ENCODE data around the gene C11orf65. TPM values are rescaled to one million over a fixed set of nuclear protein-coding genes. Genes with fewer than 3 reads are reported as not detected.

C11orf65 gene
- polyA plus RNA-seq, 3 donors, result not detected

DNA sequence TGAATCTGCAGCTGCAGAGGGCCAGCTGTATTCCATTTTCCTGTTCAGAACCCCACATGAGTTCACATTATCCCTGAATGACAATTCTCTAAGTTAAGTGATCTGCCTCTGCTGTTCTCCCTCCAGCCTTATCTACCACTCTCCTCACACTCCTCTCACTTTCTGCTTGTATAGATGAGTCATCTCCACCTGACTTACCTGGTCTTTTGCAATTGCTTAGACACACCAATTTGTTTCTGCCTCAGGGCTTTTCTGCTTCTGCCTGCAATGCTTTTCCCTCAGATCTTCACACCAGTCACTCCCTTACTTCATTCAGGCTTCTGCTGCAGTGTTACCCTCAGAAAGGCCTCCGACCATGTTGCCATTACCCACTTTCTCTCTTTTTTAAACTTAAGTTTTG is 126.4 kb downstream of the C11orf65 start:
- WGBS (ENCODE audit: insufficient coverage), result no CpG with 5 or more reads among the region's 1 CpG
- H3K27me3 ChIP-seq (ENCODE audit: control insufficient read depth in 2 of 2, insufficient read depth in 2 of 2, low read length in 2 of 2), result no peaks in the 10 kb centered on the region
- H4K20me1 ChIP-seq (ENCODE audit: insufficient read depth, low read length), result no peaks in the 10 kb centered on the region
- no peak overlapping the region for H2AFZ ChIP-seq (ENCODE audit: insufficient read depth, low read depth, low read length, poor library complexity, severe bottlenecking)
- Mint-ChIP-seq H3K36me3 (peaks cover 48 to 62% of the 10 kb centered on the region in 2 donors), H3K4me1 (no peaks in the 10 kb centered on the region), H3K4me3 (no peak overlapping the region), H3K9me3 (no peaks in the 10 kb centered on the region), H3K27me3 (ENCODE audit: low read depth in 3 of 3) (no peaks in the 10 kb centered on the region), H3K27ac (peak overlapping the region in 2 of 7 donors; percentile 7 to 43)
- no peaks in the 10 kb centered on the region for H3K4me1 ChIP-seq (ENCODE audit: control insufficient read depth in 1 of 2, insufficient read depth in 2 of 2, low read length in 2 of 2)
- no peak overlapping the region for H3K4me3 ChIP-seq (replicated peaks in 1 of 3; ENCODE audit: low read depth in 2 of 3, low read length in 3 of 3)
- intact Hi-C loops (cut with micrococcal nuclease), result no loop called here
- H3K9me3 ChIP-seq (replicated peaks in 1 of 2; ENCODE audit: control insufficient read depth in 1 of 2, insufficient read depth in 1 of 2, low read length in 2 of 2), result no peaks in the 10 kb centered on the region
- H3K79me2 ChIP-seq (ENCODE audit: insufficient read depth, low read length), result no peaks in the 10 kb centered on the region
- H3K27ac ChIP-seq (ENCODE audit: low read depth in 1 of 2, low read length in 2 of 2), result no peak overlapping the region
- TF ChIP-seq, protein P1, sequence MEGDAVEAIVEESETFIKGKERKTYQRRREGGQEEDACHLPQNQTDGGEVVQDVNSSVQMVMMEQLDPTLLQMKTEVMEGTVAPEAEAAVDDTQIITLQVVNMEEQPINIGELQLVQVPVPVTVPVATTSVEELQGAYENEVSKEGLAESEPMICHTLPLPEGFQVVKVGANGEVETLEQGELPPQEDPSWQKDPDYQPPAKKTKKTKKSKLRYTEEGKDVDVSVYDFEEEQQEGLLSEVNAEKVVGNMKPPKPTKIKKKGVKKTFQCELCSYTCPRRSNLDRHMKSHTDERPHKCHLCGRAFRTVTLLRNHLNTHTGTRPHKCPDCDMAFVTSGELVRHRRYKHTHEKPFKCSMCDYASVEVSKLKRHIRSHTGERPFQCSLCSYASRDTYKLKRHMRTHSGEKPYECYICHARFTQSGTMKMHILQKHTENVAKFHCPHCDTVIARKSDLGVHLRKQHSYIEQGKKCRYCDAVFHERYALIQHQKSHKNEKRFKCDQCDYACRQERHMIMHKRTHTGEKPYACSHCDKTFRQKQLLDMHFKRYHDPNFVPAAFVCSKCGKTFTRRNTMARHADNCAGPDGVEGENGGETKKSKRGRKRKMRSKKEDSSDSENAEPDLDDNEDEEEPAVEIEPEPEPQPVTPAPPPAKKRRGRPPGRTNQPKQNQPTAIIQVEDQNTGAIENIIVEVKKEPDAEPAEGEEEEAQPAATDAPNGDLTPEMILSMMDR (IDR thresholded peaks at IDR 0.05), result no peak
- peaks cover 29 to 71% of the 10 kb centered on the region in 2 donors for H3K36me3 ChIP-seq (replicated peaks in 1 of 2; ENCODE audit: control insufficient read depth in 1 of 2, insufficient read depth in 2 of 2, low read length in 2 of 2)
- no peak overlapping the region for H3K9ac ChIP-seq (ENCODE audit: insufficient read depth, low read length, poor library complexity, severe bottlenecking)
- no peak overlapping the region for H3K4me2 ChIP-seq (replicated peaks; ENCODE audit: extremely low read depth, low read length, poor library complexity, severe bottlenecking)
- no peak for DNase-seq

DNA sequence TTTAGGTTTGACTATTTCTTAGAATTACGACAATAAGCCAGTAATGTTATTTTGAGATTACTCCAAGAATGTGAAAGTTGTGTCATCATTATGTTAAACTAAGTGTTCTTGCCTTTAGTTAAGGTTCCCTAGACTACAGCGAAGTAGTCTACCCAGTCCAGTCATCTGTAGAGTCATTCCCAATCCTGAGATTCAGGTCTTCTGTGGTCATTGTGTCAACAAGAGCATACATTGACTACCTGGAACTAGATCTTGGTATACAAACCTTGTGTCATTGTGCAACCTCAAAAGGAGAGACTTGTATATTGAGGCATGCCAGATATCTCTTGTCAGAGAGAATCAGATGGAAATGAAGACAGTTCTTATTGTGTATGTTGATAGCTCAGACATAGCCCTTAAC is 128.6 kb downstream of the C11orf65 start:
- Histone ChIP-seq H3K79me2 (ENCODE audit: insufficient read depth, low read length) (no peaks in the 10 kb centered on the region), H3K9me3 (replicated peaks in 1 of 2; ENCODE audit: control insufficient read depth in 1 of 2, insufficient read depth in 1 of 2, low read length in 2 of 2) (no peaks in the 10 kb centered on the region), H2AFZ (ENCODE audit: insufficient read depth, low read depth, low read length, poor library complexity, severe bottlenecking) (no peak overlapping the region), H3K27ac (ENCODE audit: low read depth in 1 of 2, low read length in 2 of 2) (no peak overlapping the region), H3K4me2 (replicated peaks; ENCODE audit: extremely low read depth, low read length, poor library complexity, severe bottlenecking) (no peak overlapping the region), H3K4me1 (ENCODE audit: control insufficient read depth in 1 of 2, insufficient read depth in 2 of 2, low read length in 2 of 2) (no peaks in the 10 kb centered on the region), H3K36me3 (replicated peaks in 1 of 2; ENCODE audit: control insufficient read depth in 1 of 2, insufficient read depth in 2 of 2, low read length in 2 of 2) (peaks cover 40 to 72% of the 10 kb centered on the region in 2 donors), H3K9ac (ENCODE audit: insufficient read depth, low read length, poor library complexity, severe bottlenecking) (no peak overlapping the region), H3K4me3 (replicated peaks in 1 of 3; ENCODE audit: low read depth in 2 of 3, low read length in 3 of 3) (no peak overlapping the region), H3K27me3 (ENCODE audit: control insufficient read depth in 2 of 2, insufficient read depth in 2 of 2, low read length in 2 of 2) (no peaks in the 10 kb centered on the region), H4K20me1 (ENCODE audit: insufficient read depth, low read length) (no peaks in the 10 kb centered on the region)
- Mint-ChIP-seq H3K27me3 (ENCODE audit: low read depth in 3 of 3) (no peaks in the 10 kb centered on the region), H3K4me1 (no peaks in the 10 kb centered on the region), H3K36me3 (peaks cover 51 to 63% of the 10 kb centered on the region in 2 donors), H3K9me3 (no peaks in the 10 kb centered on the region), H3K4me3 (no peak overlapping the region), H3K27ac (no peak overlapping the region)
- no CpG with 5 or more reads among the region's 2 CpGs for WGBS (ENCODE audit: insufficient coverage)
- DNase-seq, result no peak
- intact Hi-C loops (cut with micrococcal nuclease), result no loop called here
- TF ChIP-seq, protein P1 (IDR thresholded peaks at IDR 0.05), result no peak

Measured in CD14-positive monocyte (primary cell).